ENCODE results near the gene SLC35B1. TPM values are rescaled to one million over a fixed set of nuclear protein-coding genes. Genes with fewer than 3 reads are reported as not detected.

SLC35B1 gene
- total and polyA plus RNA-seq, 2 experiments from 2014 or later, result 98.1 to 99.8 TPM

DNA sequence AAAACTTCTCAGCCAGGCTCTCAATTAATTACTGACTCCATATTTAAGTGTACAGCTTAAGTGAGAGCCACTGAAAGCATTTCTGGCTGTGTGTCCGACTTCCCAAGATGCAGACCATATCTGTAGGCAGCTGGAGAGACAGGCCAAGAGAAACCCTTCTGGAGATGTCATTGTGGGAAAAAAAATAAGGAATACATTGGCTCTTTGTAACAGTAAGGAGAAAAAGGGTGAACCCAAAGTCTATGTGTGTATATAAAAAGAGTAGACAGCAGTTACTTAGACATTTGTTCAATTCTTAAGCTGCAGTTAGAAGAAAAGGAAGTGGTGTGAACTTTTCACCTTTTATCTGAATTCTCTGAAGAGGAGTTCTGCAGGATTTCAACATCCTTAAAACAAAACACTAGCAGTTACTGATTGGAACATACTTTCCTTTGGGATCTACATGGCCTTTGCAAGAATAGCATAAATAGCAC is 34.4 kb upstream of the SLC35B1 start:
- Histone ChIP-seq H3K9me3 (ENCODE audit: low read depth) (no peaks in the 10 kb centered on the region), H3K36me3 (replicated peaks; ENCODE audit: insufficient read depth, low read depth) (no peaks in the 10 kb centered on the region), H3K4me2 (no peak overlapping the region), H3K27me3 (no peaks in the 10 kb centered on the region), H3K4me1 (ENCODE audit: insufficient read depth) (no peaks in the 10 kb centered on the region), H3K4me3 (no peak overlapping the region), H2AFZ (no peak overlapping the region), H3K9me2 (replicated peaks; ENCODE audit: insufficient read depth) (no peaks in the 10 kb centered on the region), H3K27ac (peak overlapping the region; percentile 56), H4K20me1 (ENCODE audit: insufficient read depth, poor library complexity, severe bottlenecking) (no peaks in the 10 kb centered on the region), H3K79me2 (peaks cover 9% of the 10 kb centered on the region)
- DNase-seq (ENCODE audit: low spot score), result no peak
- TF ChIP-seq EZH2 (IDR thresholded peaks at IDR 0.05; ENCODE audit: borderline replicate concordance) (no peak), EZH2phosphoT487 (IDR thresholded peaks at IDR 0.05; ENCODE audit: low read depth, severe bottlenecking, unreplicated experiment) (no peak), CTCF (IDR thresholded peaks at IDR 0.05; ENCODE audit: poor library complexity) (no peak)
- 76% methylated on average over 1 of the region's 1 CpG for WGBS (ENCODE audit: low lambda C conversion rate, missing lambda C conversion rate)

DNA sequence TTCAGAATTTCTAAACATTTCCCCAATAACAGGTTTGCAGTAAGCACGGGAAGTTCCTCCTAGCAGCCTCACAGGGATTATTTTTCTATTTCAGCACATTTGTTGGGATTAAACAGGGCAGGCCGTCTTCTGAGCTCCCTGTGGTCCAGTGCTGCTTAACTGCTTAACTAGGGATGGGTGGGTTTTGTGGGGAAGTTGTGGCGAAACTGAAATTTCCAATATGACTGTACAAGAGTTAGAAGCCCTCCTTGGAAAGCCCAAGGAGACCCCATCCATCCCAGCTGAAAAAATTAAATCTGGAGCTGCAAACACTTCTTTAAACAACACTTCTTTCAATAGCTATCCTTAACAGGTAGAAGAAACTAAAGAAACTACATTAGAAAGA is 33.9 kb upstream of the SLC35B1 start:
- no peak for DNase-seq (ENCODE audit: low spot score)
- Histone ChIP-seq H3K9me3 (ENCODE audit: low read depth) (no peaks in the 10 kb centered on the region), H4K20me1 (ENCODE audit: insufficient read depth, poor library complexity, severe bottlenecking) (no peaks in the 10 kb centered on the region), H3K79me2 (peaks cover 9% of the 10 kb centered on the region), H3K27ac (peak overlapping the region; percentile 56), H3K4me1 (ENCODE audit: insufficient read depth) (no peaks in the 10 kb centered on the region), H3K4me2 (peak overlapping the region; percentile 43), H3K4me3 (no peak overlapping the region), H3K9me2 (replicated peaks; ENCODE audit: insufficient read depth) (no peaks in the 10 kb centered on the region), H3K36me3 (replicated peaks; ENCODE audit: insufficient read depth, low read depth) (no peaks in the 10 kb centered on the region), H3K27me3 (no peaks in the 10 kb centered on the region), H2AFZ (no peak overlapping the region)
- TF ChIP-seq EZH2phosphoT487 (IDR thresholded peaks at IDR 0.05; ENCODE audit: low read depth, severe bottlenecking, unreplicated experiment) (no peak), EZH2 (IDR thresholded peaks at IDR 0.05; ENCODE audit: borderline replicate concordance) (no peak), CTCF (IDR thresholded peaks at IDR 0.05; ENCODE audit: poor library complexity) (no peak)
- 78% methylated on average over 3 of the region's 3 CpGs for WGBS (ENCODE audit: low lambda C conversion rate, missing lambda C conversion rate)

- peak overlapping the region; percentile 43 for H3K4me2 ChIP-seq
- TF ChIP-seq CTCF (IDR thresholded peaks at IDR 0.05; ENCODE audit: poor library complexity) (no peak), EZH2phosphoT487 (IDR thresholded peaks at IDR 0.05; ENCODE audit: low read depth, severe bottlenecking, unreplicated experiment) (no peak), EZH2 (IDR thresholded peaks at IDR 0.05; ENCODE audit: borderline replicate concordance) (no peak)
- no peak overlapping the region for H2AFZ ChIP-seq
- H3K79me2 ChIP-seq, result peaks cover 9% of the 10 kb centered on the region
- no peaks in the 10 kb centered on the region for H3K9me2 ChIP-seq (replicated peaks; ENCODE audit: insufficient read depth)
- H3K4me1 ChIP-seq (ENCODE audit: insufficient read depth), result no peaks in the 10 kb centered on the region
- H3K36me3 ChIP-seq (replicated peaks; ENCODE audit: insufficient read depth, low read depth), result no peaks in the 10 kb centered on the region
- DNase-seq (ENCODE audit: low spot score), result no peak
- WGBS (ENCODE audit: low lambda C conversion rate, missing lambda C conversion rate), result 84% methylated on average over 5 of the region's 5 CpGs
- peak overlapping the region; percentile 56 for H3K27ac ChIP-seq
- H3K9me3 ChIP-seq (ENCODE audit: low read depth), result no peaks in the 10 kb centered on the region
- no peak overlapping the region for H3K4me3 ChIP-seq
- H4K20me1 ChIP-seq (ENCODE audit: insufficient read depth, poor library complexity, severe bottlenecking), result no peaks in the 10 kb centered on the region
- no peaks in the 10 kb centered on the region for H3K27me3 ChIP-seq
Measured at GRCh38 chr17:49741009-49741691, 33.4 kb upstream of the SLC35B1 start.
